Smooth muscle cell (in vitro differentiated cells): ENCODE measurements around the gene FRAS1. TPM values are rescaled to one million over a fixed set of nuclear protein-coding genes. Genes with fewer than 3 reads are reported as not detected.

Source experiments
- DNase-seq: peaks from one replicate; lab custom pipeline; 2025; ENCODE audit not compliant: unreplicated experiment; lab: John Stamatoyannopoulos, UW
- H2AFZ ChIP-seq: fragments of 200-600 bp; sonication (generic); 2 replicates; pipeline ENCODE4 v1.6.0; 2016; ENCODE audit warnings: antibody characterized with exemption, low read depth, mild to moderate bottlenecking
- H3F3A ChIP-seq: fragments of 200-600 bp; sonication (generic); 2 replicates; pipeline ENCODE4 v1.6.0; 2017; ENCODE audit warnings: antibody characterized with exemption, low read depth
- H3K27ac ChIP-seq: fragments of 200-600 bp; sonication (generic); 2 replicates; pipeline ENCODE4 v1.5.1; 2016; ENCODE audit warnings: low read depth, mild to moderate bottlenecking
- H3K27me3 ChIP-seq: fragments of 200-600 bp; sonication (generic); 2 replicates; pipeline ENCODE4 v1.6.1; 2016; ENCODE audit warnings: low read depth, mild to moderate bottlenecking
- H3K36me3 ChIP-seq: fragments of 200-600 bp; sonication (generic); 2 replicates; pipeline ENCODE4 v1.5.1; 2016; ENCODE audit warnings: low read depth
- H3K4me1 ChIP-seq: fragments of 200-600 bp; sonication (generic); 2 replicates; pipeline ENCODE4 v1.5.1; 2016; ENCODE audit warnings: low read depth
- H3K4me2 ChIP-seq: fragments of 200-600 bp; sonication (generic); 2 replicates; pipeline ENCODE4 v1.6.0; 2016; ENCODE audit warnings: mild to moderate bottlenecking
- H3K4me3 ChIP-seq: fragments of 200-600 bp; sonication (generic); 2 replicates; pipeline ENCODE4 v1.5.1; 2016; ENCODE audit warnings: mild to moderate bottlenecking
- H3K79me2 ChIP-seq: fragments of 200-600 bp; sonication (generic); 2 replicates; pipeline ENCODE4 v1.6.0; 2016; ENCODE audit warnings: low read depth, mild to moderate bottlenecking
- H3K9ac ChIP-seq: fragments of 200-600 bp; sonication (generic); 2 replicates; pipeline ENCODE4 v1.6.0; 2016; ENCODE audit warnings: low read depth
- H3K9me3 ChIP-seq: fragments of 200-600 bp; sonication (generic); replicated peaks from 2 replicates; pipeline ENCODE4 v1.5.1; 2016; ENCODE audit warnings: low read depth
- H4K20me1 ChIP-seq: fragments of 200-600 bp; sonication (generic); 2 replicates; pipeline ENCODE4 v1.6.0; 2016; ENCODE audit warnings: low read depth
- CTCF ChIP-seq: fragments of 200-600 bp; sonication (generic); IDR thresholded peaks from 2 replicates; pipeline ENCODE4 v1.5.1; 2017; ENCODE audit warnings: borderline replicate concordance, mild to moderate bottlenecking, antibody characterized with exemption; ENCODE audit not compliant: insufficient read depth, poor library complexity, severe bottlenecking
- WGBS: methylation state at CpG from one replicate; pipeline ENCODE4 v1.1.7; 2016; ENCODE audit warnings: low lambda C conversion rate; 5-methylcytosine and 5-hydroxymethylcytosine counted together
- polyA plus RNA-seq: library from polyadenylated mRNA; unstranded; fragments of >200 nt; fragmentation: Nextera tagmentation; extraction: Ambion mirVana; gene quantifications from 2 replicates; pipeline ENCODE4 v1.2.1, GENCODE V29; 2016
- small RNA-seq: library from RNA; depleted of rRNA; stranded (forward); fragments of <200 nt; gene quantifications from one replicate; pipeline ENCODE3, GENCODE V24; 2014
- total RNA-seq: library from RNA; depleted of rRNA; stranded (reverse); fragments of >200 nt; gene quantifications from 2 replicates; pipeline ENCODE4 v1.2.3, GENCODE V29; 2014

Gene FRAS1
- total and polyA plus RNA-seq, 2 experiments from 2014 or later = 0.55 to 8.1 TPM

- Histone ChIP-seq H4K20me1 (no peaks in the 10 kb centered on the region), H3K36me3 (peaks cover 2% of the 10 kb centered on the region), H3K27me3 (no peaks in the 10 kb centered on the region), H3K4me3 (no peak overlapping the region), H3K4me2 (no peak overlapping the region), H3K9ac (no peak overlapping the region), H3K79me2 (no peaks in the 10 kb centered on the region), H3K4me1 (no peaks in the 10 kb centered on the region), H3K27ac (no peak overlapping the region), H2AFZ (no peak overlapping the region), H3K9me3 (no peaks in the 10 kb centered on the region), H3F3A (no peaks in the 10 kb centered on the region)
- no peak for TF ChIP-seq CTCF
- 66% methylated on average over 4 of the region's 4 CpGs for WGBS
- DNase-seq = no peak
Measured at GRCh38 chr4:78588894-78589545, 531.9 kb downstream of the FRAS1 start.

GRCh38 chr4:78591404-78591803 is 534.3 kb downstream of the FRAS1 start:
- 98% methylated on average over 2 of the region's 2 CpGs for WGBS
- H2AFZ ChIP-seq = no peak overlapping the region
- no peak for DNase-seq
- H3F3A ChIP-seq = no peaks in the 10 kb centered on the region
- peaks cover 5% of the 10 kb centered on the region for H3K36me3 ChIP-seq
- H3K4me1 ChIP-seq = no peaks in the 10 kb centered on the region
- no peaks in the 10 kb centered on the region for H4K20me1 ChIP-seq
- H3K4me2 ChIP-seq = no peak overlapping the region
- H3K27ac ChIP-seq = no peak overlapping the region
- no peak overlapping the region for H3K9ac ChIP-seq
- no peak for TF ChIP-seq CTCF
- H3K9me3 ChIP-seq = no peaks in the 10 kb centered on the region
- no peaks in the 10 kb centered on the region for H3K79me2 ChIP-seq
- H3K4me3 ChIP-seq = no peak overlapping the region
- H3K27me3 ChIP-seq = no peaks in the 10 kb centered on the region

- no peak for DNase-seq
- H3K36me3 ChIP-seq = peaks cover 5% of the 10 kb centered on the region
- H3K79me2 ChIP-seq = no peaks in the 10 kb centered on the region
- no peak overlapping the region for H3K27ac ChIP-seq
- H3K4me3 ChIP-seq = no peak overlapping the region
- H3K4me1 ChIP-seq = no peaks in the 10 kb centered on the region
- 89% methylated on average over 3 of the region's 3 CpGs for WGBS
- peak; percentile 24 for TF ChIP-seq CTCF
- H3F3A ChIP-seq = no peaks in the 10 kb centered on the region
- no peaks in the 10 kb centered on the region for H3K9me3 ChIP-seq
- no peak overlapping the region for H3K9ac ChIP-seq
- no peak overlapping the region for H3K4me2 ChIP-seq
- no peaks in the 10 kb centered on the region for H3K27me3 ChIP-seq
- no peak overlapping the region for H2AFZ ChIP-seq
- H4K20me1 ChIP-seq = no peaks in the 10 kb centered on the region
Measured at GRCh38 chr4:78592088-78592783, 535.1 kb downstream of the FRAS1 start.

Small RNA genes within 50 kb of the gene (small RNA-seq; reads per million reads assigned to genes)
- gene AC114801.3 = not detected

Other genes with a start within 250 kb of the FRAS1 start
- 19.5 and 22.2 TPM in 2 replicates for gene CNOT6L, start 238.0 kb upstream of the FRAS1 start, total RNA-seq
- gene CNOT6L, start 238.0 kb upstream of the FRAS1 start, polyA plus RNA-seq = 4.8 and 7.3 TPM in 2 replicates
- 31.4 and 31.6 TPM in 2 replicates for gene MRPL1, start 194.5 kb upstream of the FRAS1 start, total RNA-seq
- gene MRPL1, start 194.5 kb upstream of the FRAS1 start, polyA plus RNA-seq = 18.5 and 20.2 TPM in 2 replicates